GM12875 (cell line): Measurements from ENCODE around the gene CBL.

Source experiments
- H3K4me3 ChIP-seq: one replicate; pipeline ENCODE4 v1.5.1; 2011; ENCODE audit warnings: low read depth, low read length, control low read depth
- TF ChIP-seq, protein P1 (sequence below): IDR thresholded peaks from 2 replicates; pipeline ENCODE4 v1.5.1; 2011; ENCODE audit warnings: low read depth, mild to moderate bottlenecking, control low read depth, inconsistent platforms, low read length, moderate library complexity, borderline replicate concordance; ENCODE audit not compliant: insufficient read depth

CBL gene

DNA sequence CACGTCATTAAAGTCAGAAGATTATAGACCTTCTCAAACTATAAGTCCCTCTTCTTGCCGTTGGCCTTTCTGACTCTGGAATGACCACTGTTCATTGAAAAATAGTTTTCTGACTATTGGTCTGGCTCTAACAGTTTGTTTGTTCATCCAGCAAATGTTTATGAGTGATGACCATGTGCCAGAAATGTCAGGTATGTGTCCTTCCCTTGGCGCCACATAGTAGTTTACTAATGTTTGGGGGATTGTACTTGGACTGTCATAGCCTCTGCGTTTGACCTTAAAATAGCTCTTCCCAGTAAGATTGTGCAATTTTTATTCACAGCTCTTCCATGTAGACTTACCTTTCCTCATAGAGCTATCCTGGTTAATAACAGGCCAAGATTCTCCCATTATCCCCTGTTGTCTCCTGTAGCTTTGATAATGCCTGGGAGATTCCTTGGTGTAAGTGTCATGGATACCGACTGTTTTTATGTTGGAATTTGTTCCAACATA, 97.1 kb downstream of the CBL start:
- TF ChIP-seq, protein P1, sequence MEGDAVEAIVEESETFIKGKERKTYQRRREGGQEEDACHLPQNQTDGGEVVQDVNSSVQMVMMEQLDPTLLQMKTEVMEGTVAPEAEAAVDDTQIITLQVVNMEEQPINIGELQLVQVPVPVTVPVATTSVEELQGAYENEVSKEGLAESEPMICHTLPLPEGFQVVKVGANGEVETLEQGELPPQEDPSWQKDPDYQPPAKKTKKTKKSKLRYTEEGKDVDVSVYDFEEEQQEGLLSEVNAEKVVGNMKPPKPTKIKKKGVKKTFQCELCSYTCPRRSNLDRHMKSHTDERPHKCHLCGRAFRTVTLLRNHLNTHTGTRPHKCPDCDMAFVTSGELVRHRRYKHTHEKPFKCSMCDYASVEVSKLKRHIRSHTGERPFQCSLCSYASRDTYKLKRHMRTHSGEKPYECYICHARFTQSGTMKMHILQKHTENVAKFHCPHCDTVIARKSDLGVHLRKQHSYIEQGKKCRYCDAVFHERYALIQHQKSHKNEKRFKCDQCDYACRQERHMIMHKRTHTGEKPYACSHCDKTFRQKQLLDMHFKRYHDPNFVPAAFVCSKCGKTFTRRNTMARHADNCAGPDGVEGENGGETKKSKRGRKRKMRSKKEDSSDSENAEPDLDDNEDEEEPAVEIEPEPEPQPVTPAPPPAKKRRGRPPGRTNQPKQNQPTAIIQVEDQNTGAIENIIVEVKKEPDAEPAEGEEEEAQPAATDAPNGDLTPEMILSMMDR, result no peak
- no peak overlapping the region for H3K4me3 ChIP-seq

DNA sequence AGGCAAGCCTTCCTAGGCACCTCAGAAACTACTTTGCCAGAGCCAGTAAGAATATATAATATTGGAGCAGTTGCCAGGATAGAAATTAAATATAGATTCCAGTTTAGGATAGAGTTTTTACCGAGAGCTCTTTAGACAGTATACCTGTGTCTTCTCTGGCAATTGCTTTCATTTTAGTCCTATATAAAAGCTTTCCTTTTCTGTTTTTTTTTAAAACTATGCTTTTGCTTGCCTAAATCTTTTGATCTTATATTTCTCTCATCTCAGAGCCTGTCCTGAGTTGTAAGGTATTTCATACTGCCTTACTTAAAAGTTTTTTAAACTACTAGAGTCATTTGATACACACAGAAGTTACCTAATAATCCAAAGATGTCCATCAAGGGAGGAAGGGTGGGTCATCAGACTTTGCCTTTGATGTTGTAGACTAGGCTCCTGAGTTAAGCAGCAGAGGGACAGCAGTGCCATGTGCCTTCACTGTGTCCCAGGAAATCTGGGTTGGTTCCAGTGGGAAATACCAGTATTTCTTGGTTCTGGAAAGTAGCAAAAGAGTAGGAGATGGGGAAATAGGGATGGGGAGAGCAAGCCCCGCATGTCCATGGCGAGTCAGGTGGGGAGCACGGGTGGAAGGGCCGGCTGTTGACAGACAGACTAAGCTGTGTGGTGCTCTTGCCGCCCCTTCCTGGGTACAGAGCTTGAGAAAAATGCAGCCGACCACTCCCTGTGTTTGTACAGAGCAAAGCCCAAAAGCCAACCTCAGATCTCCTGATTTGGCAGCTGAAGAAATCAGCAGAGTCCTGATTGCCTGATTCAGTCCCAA, 99.6 kb downstream of the CBL start:
- no peak overlapping the region for H3K4me3 ChIP-seq
- TF ChIP-seq, protein P1, result no peak

GRCh38 chr11:119306373-119306890, 100.3 kb downstream of the CBL start:
- TF ChIP-seq, protein P1, result no peak
- H3K4me3 ChIP-seq, result no peak overlapping the region

GRCh38 chr11:119307219-119307618, 101.1 kb downstream of the CBL start:
- TF ChIP-seq, protein P1, result no peak
- no peak overlapping the region for H3K4me3 ChIP-seq

- H3K4me3 ChIP-seq, result no peak overlapping the region
Measured at GRCh38 chr11:119307974-119308373, 101.8 kb downstream of the CBL start.

DNA sequence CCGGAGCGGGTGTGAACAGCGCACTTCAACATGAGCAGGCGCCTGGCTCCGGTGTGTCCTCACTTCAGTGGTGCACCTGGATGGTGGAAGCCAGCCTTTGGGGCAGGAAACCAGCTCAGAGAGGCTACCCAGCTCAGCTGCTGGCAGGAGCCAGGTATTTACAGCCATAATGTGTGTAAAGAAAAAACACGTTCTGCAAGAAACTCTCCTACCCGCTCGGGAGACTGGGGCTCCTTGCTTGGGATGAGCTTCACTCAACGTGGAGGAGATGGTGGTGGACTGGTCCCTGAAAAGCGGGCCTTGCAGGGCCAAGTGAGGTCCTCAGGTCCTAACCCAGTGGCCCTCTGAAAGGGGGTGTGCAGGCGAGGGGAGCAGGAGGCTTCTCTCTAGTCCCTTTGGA, 103.3 kb downstream of the CBL start:
- H3K4me3 ChIP-seq, result no peak overlapping the region
- TF ChIP-seq, protein P1, result no peak

More at GRCh38 chr11:119307974-119308373, 101.8 kb downstream of the CBL start:
- TF ChIP-seq, protein P1, result no peak

DNA sequence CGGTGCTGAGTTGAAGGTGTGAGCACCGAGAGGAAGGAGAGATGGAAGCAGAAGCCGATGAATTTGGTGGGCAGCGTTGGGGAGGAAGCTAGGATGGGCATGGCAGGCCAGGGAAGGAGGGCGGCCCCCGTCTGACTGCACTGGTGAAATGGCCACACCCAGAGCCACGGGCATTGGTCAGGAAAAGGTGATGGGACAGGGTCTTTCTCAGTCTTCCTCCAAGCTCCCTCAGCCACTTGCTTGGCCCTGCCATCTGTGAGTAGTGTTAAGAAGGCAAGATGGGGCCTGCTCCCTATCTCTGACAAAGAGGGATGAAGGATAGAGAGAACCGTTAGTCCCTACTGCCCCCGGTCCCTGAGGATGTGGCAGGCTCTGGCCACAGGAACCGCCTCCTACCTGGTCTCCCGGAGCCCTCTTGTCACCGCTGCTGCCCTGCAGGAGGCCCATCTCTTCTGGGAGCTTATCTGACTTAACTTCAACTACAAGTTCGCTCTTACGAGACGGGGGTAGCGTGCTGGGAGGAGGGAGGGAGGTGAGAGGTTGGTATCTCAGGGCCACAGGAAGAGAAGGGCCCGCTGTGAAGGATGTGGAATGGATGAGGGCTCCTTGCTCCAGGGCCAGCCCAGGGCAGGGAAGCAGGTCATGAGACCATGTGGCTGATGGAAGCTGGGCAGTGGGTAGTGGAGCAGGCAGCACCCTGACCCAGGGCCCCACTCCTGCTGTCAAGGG, 104.0 kb downstream of the CBL start:
- TF ChIP-seq, protein P1, result no peak
- H3K4me3 ChIP-seq, result no peak overlapping the region
